Forelimb muscle (tissue), 1 donor: ENCODE data around the gene RNF7. TPM values are rescaled to one million over a fixed set of nuclear protein-coding genes. Genes with fewer than 3 reads are reported as not detected.
A peak's percentile ranks its signal among the peaks of the same experiment; 100 is the strongest.
"Not testable (repeated sequence)": the region's sequence is repeated elsewhere in the genome, so short reads cannot be mapped to it uniquely, and the experiment has no call there.

ENCODE experiments used
- DNase-seq: peaks from one replicate; pipeline ENCODE4 v3.0.0-alpha.2; 2013; ENCODE audit warnings: low read depth
- polyA plus RNA-seq: library from polyadenylated mRNA; unstranded; fragments of 120-200 nt; gene quantifications from one replicate; pipeline ENCODE4 v1.2.1, GENCODE V29; 2013; ENCODE audit not compliant: insufficient read length

Gene RNF7
- polyA plus RNA-seq, 1 donor: 85.4 TPM

DNA sequence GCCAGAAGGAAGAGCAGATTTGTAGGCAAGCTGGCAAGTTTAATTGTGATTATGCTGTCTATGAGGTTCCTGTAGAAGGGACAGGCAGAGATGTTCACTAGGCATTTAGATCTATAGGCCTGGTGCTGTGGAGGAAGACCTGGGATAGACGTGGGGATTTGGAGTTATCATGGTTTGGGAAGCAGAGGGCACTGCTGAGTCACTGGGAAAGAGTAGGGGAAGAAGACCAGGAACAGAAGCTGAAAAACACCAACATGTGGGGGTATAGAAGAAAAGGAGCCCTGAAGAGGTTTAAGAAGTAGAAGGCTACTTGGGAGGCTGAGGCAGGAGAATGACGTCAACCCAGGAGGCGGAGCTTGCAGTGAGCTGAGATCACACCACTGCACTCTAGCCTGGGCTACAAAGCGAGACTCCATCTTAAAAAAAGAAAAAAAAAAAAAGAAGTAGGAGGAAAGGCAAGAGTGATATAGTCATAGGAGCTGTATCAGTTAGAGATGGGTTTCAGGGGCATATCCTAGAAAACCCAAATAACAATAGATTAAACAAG, 44.4 kb downstream of the RNF7 start:
- DNase-seq: no peak

DNA sequence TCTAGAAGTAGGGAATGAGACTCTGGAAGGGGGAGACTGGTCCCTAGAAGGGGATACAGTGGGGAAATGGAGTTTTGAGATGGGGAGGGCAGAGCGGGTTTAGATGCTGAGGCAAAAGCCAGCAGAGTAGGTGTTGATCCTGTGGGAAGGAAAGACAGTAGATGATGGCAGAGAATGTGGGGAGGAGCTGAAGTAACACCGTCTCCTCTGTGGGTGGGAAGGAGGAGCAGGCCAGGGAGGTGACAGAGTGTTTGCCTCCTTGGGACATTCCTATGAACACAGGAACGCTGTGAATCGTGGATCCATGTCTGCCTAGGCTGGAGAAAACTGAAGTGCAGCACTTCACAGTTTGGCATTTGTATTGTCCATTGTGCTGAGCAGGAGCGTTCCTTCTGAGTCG, 45.5 kb downstream of the RNF7 start:
- DNase-seq: no peak

DNA sequence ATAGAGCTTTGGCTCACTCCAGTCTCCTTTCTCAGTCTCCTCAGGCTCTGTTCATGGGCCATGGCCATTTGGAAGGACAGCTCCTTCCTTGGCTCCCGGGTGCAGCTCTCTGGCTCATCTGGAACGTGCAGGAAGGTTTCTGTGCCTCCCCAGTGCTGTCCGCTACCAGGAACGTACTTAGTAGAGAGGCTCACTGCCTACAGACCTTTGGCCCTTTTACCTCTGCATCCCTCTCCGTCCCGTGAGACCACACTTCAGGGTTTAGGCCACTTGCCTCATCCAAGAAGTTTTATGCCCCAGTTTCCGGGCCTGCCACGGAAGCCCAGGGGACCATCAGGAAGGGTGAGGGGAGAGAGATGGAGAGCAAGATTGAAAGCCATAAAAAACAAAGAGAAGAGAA, 46.0 kb downstream of the RNF7 start:
- no peak for DNase-seq

DNA sequence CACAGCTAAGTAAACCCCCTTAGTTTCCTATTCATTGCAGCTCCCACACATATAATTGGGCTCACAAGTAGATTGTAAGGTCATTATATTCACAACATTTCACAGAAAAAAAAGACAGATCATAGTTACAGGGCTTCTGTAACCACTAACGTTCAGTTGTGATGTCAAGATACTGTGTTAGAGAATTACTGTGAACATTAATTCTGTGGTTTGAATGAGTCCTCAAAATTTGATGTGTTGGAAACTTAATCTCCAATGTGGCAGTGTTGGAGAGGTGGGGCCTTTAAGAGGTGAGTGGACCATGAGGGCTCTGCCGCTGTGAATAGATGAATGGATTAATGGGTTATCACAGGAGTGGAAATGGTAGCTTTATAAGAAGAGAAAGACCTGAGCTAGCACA, 46.4 kb downstream of the RNF7 start:
- DNase-seq: no peak

DNA sequence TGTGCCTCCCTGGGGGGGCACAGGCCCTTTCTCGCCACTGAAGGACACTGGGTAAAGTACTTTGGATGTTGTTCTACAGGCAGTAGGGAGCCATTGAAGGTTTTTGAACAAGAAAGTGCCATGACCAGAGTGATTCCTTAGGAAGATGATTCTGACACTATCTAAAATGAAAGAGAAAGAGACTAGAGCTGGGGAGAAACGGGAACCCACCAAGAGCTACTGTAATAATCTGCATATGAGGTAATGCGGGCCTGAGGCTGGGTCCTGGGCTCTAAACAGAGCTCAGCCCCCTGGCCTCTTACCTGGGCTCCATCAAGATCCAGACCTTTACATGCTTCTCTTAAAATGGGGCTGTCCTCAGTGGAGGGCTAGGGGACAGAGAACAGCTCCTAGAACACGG, 50.1 kb downstream of the RNF7 start:
- no peak for DNase-seq

DNA sequence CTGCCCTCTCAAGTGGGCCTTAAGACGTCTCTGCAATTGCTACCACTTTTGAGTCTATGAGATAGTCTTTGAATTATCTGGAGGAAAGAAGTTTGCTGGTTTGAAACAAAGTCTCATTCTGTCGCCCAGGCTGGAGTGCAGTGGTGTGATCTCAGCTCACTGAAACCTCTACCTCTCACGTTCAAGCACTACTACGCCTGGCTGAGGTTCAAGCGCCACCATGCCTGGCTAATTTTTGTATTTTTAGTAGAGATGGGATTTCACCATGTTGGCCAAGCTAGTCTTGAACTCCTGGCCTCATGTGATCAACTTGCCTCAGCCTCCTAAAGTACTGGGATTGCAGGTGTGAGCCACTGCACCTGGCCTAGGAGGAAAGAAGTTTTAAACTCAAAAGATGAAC, 50.7 kb downstream of the RNF7 start:
- DNase-seq: not testable (repeated sequence)

DNA sequence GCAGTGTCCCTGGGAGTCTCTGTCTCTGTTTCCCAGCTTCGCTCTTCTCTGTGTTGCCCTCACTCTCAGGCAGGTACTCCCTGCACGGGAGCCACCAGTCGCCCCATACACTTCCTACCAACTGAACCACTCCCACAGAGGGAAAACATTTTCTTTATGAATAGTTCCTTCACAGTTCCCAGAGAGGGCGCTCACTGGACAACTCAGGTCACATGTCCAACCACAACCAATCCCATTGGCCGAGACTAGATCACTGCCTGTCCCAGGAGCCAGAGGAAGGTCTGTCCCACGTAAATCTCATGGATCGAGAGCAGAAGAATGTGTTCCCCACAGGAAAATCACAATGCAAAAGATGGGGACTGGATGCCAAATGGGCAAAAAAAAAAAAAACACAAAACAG, 51.2 kb downstream of the RNF7 start:
- DNase-seq: no peak

DNA sequence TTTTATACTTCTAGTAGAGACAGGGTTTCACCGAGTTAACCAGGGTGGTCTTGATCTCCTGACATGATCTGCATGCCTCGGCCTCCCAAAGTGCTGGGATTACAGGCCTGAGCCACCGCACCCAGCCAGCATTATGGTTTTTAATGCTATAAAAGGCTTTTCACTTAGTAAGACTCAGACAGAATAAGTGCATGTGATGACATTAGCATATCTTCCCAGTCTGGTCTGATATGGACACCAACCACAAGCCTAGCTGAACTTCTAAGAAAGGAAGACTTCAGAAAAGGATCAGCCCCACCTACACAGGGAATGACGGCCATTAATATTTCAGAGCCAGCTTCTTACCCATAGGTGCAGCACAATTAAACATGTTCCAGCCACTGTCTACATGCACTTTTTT, 52.1 kb downstream of the RNF7 start:
- no peak for DNase-seq

DNA sequence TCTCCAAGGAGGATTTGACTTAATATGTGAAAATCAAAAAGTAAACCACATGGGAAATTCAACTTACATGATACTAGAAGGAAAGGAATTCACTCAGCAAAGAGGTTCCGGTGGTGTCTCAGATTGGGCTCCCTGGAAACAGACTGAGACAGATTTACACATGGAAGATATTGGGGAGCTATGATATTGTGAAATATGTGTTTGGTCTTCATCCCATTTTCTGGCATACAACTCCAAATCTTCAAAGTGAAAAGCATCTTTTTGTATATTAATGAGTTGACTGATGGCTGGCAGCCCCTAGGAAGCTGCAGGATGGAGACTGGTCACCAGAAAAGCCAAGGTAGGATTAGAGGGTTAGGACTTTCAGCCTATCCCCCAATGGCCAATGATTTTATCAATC, 54.4 kb downstream of the RNF7 start:
- DNase-seq: no peak

DNA sequence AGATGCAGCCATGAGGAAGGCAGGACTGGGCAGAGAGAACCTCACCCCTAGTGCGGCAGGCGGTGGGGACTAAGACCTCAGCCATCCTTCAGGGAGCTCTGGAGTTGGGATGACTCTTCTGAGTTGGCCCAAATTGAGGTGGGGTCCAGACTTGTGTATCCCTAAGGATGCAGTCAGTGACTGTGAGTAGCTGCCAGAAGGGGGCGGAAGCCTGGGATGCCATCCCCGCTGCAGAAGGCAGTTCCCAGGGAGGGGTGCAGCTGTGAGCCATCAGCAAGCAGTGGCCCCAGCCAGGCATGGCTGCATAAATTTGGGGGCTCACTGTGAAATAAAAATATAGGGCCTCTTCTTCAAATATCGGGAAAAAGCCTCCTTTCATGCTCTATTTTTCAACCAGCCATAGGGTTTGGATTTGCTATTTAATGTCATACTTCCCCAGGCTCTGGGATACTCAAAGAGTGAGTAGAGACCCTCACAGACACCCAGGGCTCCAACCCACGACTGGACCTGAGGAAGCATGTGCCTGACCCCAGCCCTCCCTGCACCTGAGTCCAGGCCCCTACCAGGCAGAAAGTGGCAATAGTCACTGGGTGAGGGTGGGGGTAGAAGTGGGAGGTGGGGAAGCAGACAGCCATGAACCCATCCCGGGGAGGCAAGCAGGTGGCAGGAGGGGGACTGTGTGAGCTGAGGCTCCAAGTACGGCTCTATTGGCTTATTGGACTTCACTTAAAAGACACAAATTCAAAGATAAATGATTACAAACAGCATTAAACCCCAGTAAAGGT, 55.6 kb downstream of the RNF7 start:
- DNase-seq: no peak

DNA sequence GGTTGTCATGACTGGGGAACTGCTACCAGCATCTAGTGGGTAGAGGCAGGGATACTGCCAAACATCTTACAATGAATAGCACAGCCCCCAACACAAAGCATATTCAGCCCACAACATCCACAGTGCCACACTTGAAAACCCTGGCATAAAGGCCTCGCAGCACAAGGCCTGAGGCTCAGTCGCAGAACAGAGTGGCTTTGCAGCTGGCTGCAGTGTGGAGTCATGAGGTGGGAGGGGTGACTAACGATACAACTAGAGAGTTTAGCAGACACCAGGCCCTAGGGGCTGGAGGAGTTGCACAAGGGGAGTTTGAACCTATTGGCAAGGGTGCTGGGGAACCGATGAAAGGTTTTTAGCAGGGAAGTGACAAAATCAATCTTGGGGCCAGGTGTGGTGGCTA, 57.2 kb downstream of the RNF7 start:
- no peak for DNase-seq

DNA sequence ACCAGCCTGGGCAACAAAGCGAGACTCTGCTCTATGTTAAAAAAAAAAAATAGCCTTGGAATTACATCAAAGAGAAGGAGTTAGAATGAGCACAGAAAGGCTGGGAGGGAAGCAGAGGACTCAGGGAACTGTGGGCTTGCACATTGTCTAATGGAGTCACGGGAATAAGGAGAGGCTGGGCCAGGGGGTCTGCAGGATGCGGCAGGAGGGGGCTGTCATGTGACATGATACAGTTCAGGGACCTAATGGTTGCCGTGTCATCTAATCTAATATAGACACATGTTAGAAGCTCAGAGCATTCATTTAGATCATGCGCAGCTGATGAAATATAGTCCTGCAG, 57.6 kb downstream of the RNF7 start:
- DNase-seq: no peak

DNA sequence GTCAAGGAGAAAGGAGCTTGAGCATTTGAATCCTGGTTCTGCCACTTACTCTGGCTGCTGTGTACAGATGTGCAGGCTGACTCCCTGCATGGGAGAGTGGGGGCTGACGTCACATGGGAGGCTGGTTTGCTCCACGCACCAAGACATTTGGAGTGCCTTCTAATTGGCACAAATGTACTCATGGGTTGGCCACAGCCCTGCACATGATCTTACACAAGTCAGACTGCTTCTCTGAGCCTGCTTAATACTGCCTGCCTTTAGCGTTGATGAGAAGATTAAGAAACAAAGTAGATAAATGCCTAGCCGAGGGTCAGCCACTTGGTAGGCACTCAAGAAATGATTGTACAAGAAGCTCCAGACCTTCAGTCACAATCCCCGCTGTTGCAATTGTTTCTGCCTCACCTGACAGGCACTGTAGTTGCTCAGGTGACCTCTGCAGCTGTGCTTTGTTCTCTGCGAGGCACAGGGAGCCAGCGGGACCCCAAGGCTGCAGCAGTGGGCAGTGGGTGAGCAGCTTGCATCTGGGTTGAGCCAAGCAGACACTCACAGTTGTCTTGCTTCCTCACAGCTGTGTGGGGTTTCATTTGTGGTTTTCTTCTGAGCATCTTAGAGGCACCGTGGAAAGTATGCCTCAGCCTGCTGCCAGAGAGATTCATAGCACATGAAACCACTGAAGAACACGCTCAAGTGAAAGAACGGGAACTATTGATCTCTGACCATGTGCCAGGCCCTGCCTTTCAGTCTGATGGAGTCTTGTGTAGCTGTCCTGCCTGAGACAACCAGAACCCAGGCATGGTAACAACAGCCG, 58.2 kb downstream of the RNF7 start:
- peak; percentile 35 for DNase-seq

Other genes starting within 250 kb of the RNF7 start
- 0.10 TPM for gene GRK7, start 25.1 kb downstream of the RNF7 start, polyA plus RNA-seq
- 92.4 TPM for gene ATP1B3, start 138.3 kb downstream of the RNF7 start, polyA plus RNA-seq